IPS-18c (cell line): ENCODE data around the gene CORO2B.

Source experiments
- H3K4me3 ChIP-seq: 2 replicates; pipeline ENCODE4 v1.7.0; 2013; ENCODE audit warnings: low read depth, mild to moderate bottlenecking, low read length, moderate library complexity; ENCODE audit not compliant: insufficient read depth
- H3K9me3 ChIP-seq: one replicate; pipeline ENCODE4 v1.6.1; 2013; ENCODE audit warnings: mild to moderate bottlenecking, low read length, moderate library complexity; ENCODE audit not compliant: control insufficient read depth, insufficient read depth

Gene CORO2B, protein sequence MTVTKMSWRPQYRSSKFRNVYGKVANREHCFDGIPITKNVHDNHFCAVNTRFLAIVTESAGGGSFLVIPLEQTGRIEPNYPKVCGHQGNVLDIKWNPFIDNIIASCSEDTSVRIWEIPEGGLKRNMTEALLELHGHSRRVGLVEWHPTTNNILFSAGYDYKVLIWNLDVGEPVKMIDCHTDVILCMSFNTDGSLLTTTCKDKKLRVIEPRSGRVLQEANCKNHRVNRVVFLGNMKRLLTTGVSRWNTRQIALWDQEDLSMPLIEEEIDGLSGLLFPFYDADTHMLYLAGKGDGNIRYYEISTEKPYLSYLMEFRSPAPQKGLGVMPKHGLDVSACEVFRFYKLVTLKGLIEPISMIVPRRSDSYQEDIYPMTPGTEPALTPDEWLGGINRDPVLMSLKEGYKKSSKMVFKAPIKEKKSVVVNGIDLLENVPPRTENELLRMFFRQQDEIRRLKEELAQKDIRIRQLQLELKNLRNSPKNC

DNA sequence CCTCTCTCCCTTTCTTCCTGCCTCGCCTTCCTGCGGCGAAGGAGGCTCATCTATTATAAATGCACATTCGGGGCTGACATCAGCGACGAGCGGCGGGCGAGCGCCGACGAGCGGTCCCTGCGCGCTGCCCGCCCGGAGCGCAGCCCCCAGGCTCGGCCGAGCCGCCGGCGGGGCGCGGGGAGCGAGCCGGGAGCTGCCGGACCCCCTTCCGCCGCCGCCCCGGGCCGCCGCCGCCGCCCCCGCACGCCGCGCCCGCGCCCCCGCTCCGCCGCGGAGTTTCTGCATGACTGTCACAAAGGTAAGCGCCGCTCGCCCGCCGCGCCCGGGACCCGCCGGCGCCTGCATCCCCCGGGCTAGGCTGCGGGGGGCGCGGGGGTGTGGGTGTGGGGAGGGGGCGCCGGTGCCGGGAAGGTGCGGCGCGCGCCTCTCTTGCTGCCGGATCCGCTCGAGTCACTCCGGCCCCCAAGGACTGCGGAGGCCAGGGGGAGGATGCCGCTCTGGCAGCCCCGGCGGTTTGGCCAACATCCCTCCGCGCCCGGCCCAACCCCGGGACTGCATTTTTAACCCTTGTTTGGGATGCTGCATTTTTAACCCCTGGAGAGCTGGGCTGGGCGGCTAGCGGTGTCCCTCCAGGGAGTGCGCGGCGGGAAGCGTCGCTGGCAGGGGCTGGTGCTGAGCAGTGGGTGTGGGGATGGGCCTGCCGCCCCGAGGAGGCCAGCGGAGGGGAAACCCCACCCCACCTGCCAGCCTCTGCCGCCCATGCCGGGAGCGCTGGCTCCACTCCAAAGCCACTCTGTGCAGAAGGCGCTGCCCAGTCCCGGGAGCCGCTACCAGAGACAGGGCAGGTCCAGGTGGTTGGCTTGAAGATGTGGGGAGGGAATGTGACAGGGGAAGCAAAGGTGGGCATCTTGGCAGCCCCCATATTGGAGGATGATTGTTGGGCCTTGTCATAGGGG, at the start of gene CORO2B:
Gene CORO2B, plus strand, starts transcription at position 14 of the 956 bp plus-strand sequence. Its CDS starts 270 bp downstream, at position 284.
- Histone ChIP-seq H3K9me3 (peaks cover 3% of the 10 kb centered on the region), H3K4me3 (peak within 1 kb of the TSS; percentile 70)

DNA sequence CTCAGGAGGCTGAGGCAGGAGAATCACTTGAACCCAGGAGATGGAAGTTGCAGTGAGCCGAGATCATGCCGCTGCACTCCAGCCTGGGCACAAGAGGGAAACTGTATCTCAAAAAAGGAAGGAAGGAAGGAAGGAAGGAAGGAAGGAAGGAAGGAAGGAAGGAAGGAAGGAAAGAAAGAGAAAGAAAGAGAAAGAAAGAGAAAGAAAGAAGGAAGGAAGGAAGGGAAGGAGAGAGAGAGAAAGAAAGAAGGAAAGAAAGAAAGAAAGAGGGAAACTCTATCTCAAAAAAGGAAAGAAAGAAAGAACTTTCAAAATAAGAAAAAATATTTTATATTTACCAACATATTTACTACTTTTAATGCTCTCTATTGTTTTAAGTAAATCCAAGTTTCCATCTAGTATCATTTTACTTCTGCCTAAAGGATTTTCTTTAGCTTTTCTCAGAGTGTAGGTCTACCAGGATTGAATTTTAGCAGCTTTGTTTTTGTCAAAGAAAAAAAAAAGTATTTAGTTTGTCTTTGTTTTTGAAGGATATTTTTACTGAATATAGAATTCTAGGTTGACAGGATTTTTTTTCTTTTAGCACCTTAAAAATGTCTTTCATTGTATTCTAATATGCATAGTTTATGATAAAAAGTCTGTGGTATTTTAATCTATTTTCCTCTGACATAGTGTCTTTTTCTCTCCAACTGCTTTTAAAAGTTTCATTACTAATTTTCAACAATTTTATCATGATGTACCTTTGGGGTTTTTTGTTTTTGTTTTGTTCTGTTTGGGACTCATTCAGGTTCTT, 47.2 kb upstream of the CORO2B start:
- Histone ChIP-seq H3K4me3 (no peak overlapping the region), H3K9me3 (no peaks in the 10 kb centered on the region)

DNA sequence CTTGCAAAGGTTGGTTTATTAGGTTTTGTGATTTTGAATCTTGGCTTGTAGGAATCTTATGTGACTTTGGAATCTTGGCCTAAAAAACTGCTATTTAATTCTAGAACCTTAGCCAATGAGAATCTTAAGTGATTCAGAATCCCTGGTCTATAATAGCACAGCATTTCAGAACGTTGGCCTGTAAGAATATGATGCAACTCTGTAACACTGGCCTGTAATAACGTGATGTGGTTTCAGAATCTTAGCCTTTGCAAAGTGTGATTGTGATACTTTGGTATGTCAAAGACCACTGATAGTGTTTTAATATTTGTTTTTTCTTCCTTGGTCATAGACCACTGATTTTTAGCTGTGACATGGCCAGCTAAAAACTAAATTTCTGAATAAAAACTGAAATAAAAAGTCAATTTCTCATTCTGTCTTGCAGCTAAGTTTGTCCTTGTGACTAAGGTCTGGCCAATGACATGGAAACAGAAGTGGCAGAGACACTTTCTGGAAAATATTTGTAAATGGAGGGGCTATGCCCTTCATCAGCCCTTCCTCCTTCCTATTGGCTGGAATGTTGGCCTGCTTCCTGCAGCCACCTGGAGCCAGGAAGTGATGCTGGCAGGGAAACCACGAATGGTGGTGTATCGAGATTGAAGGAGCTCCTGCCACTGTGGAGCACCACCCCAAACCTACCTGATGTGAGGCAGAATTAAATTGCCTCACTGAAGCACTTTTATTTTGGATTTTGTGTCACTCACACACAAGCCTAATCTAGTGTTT, 42.3 kb upstream of the CORO2B start:
- Histone ChIP-seq H3K4me3 (no peak overlapping the region), H3K9me3 (peaks cover 2% of the 10 kb centered on the region)

DNA sequence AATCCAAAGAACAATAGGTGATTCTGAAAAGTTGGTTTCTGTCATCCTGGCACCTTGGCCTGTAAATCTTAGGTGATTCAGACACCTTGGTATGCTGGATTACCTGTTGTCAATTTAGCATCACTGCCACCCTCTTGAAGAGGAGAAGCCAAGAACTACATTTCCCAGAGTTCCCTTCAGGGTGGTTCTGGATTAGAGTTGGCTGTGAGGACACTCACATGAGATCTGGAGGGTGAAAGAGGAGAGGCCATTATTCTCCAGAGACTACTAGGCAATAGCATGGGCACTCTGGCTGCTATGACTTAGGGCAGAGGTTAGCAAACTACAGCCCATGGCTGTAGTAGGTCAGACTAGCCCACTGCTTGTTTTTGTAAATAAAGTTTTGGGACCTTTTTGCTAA, 41.7 kb upstream of the CORO2B start:
- Histone ChIP-seq H3K9me3 (peaks cover 2% of the 10 kb centered on the region), H3K4me3 (no peak overlapping the region)

DNA sequence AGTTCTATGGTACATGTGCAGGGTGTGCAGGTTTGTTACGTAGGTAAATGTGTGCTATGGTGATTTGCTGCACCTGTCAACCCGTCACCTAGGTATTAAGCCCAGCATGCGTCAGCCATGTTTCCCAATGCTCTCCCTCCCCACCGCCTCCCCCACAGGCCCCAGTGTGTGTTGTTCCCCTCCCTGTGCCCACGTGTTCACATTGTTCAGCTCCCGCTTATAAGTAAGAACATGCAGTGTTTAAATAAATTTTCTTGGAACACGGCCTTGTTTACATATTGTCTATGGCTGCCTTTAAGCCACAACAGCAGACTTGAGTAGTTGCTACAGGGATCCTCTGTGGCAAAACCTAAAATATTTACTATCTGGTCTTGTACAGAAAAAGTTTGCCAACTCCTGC, 41.3 kb upstream of the CORO2B start:
- Histone ChIP-seq H3K9me3 (peaks cover 2% of the 10 kb centered on the region), H3K4me3 (no peak overlapping the region)

DNA sequence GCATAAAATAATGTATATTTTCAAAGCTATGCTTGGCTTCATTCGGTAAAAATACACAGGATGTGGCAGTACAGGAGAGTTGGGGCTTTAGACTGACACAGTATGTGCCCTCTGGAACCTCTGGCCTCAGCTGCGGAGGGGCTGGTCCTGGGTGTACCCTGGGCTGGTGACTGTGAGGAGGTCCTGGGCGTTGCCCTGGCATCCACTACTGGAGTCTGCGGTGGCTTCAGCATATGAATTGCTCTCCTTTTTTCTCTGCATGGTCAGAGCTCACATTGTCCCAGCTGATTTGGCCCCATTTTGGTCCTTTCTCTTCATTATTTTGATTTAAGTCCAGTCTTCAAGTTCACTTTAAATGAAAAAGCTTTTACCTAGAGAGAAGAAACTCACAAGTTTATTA, 40.5 kb upstream of the CORO2B start:
- peaks cover 2% of the 10 kb centered on the region for H3K9me3 ChIP-seq
- H3K4me3 ChIP-seq: no peak overlapping the region

DNA sequence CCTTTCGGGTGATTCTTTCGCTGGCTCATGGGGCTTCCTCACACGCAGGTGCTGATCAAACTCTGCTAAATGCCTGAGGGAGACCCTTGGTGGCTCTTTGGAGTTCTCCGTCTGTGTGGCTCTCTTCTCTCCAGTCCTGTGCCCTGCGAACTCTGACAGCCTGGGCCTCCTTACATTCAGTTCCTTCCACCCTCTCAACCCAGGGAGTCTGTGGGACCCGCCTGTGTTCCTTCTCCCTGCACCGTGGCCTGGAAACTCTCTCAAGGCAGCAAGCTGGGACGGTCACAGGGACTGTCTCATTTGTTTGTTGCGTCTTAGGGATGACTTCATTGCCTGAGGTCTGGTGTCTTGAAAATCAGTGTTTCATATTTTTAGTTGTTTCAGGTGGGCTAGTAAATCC, 37.0 kb upstream of the CORO2B start:
- peaks cover 2% of the 10 kb centered on the region for H3K9me3 ChIP-seq
- no peak overlapping the region for H3K4me3 ChIP-seq

DNA sequence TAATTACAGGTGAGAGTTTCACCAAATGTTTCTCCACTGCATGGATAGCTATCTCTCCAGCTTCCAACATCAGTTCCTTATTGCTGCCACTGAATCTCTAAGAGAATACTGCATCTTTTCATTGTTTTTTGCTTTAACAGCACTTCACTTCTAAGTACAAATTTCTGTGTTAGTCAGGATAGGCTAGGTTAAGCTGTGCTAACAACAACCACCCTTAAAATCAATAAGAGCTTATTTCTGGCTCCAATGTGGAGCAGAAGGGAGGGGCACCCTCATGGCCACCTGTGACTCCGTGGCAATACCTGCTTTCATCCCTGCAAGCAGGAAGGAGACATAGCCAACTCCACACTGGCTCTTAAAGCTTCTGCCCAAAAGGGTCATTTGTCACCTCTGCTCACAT, 36.4 kb upstream of the CORO2B start:
- H3K9me3 ChIP-seq: peaks cover 2% of the 10 kb centered on the region

DNA sequence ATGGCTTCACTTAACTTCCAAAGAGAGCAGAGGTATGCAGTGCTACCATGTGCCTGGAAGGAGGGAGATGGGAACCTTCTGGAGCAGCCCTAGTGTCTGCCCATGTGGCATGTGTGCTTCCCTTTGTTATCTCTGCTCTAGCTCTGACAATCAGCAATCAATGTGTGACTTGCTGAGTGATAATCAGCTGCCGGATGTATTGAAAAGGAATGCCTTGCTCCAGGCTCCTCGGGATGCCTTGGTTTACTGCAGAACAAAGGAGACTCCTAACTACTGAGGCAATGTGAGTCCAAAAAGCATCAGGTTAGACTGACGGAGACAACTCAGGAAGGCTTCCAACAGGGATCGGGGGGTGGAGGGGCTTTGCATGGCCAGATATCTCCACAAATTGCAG, 36.0 kb upstream of the CORO2B start:
- Histone ChIP-seq H3K9me3 (peaks cover 2% of the 10 kb centered on the region), H3K4me3 (no peak overlapping the region)

More for the DNA sequence above, 36.4 kb upstream of the CORO2B start:
- H3K4me3 ChIP-seq: no peak overlapping the region

DNA sequence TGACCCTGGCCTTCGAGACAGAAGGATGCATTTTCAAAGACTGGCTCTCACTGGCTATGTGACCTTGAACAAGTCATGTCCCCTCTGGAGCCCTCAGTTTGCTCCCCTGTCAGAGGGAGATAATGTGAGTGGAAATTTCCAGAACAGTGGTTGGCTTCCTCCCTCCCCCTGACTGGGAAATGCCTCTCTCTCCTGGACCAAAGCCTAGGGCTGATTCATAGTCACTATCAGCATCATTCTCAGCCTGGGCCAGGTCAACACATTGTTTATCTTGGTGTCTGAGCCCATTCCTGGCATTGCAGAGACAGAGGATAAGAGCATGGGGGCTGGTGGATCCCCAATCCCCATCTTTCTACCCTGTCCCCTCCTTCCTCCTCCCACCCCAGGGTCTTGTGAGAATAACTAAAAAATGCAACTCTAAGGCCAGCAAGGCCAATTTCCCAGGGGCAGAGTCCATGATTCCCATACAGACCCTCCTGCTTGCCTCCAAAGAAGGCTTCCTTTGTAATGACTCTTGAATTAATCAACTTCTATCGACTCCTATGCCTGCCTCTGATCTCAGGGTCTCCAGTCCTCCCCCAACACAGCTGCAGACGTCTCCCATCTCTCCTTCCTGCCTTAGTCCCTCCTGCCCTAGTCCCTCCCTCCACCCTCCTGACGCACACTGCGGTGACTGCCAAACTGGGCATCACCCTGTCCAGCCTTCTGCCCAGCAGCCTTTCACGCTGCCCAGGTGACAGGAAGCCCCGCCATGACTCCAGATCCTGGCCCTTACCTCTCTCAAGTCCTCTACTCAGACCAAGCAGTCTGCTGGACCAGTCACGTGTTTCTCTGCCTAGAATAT, 35.4 kb upstream of the CORO2B start:
- no peak overlapping the region for H3K4me3 ChIP-seq
- peaks cover 2% of the 10 kb centered on the region for H3K9me3 ChIP-seq

DNA sequence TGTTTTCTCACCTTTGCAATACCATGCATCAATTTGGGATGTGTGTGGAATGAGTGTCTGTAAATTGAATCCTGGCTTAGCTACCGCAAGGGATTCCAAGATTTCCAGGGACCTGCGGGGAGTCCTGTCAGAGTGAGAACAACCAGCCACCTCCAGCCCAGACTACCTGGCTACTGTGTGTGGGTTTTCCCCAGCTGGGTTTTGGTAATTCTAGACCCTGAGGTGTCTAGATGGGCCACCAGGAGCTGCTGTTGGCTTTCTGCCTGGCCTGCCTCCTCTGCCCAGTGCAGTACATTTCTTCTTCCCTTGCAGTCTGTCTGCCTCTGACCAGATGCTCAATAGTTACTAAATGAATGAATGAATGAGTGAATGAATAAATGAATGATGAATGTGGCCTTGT, 32.5 kb upstream of the CORO2B start:
- H3K4me3 ChIP-seq: no peak overlapping the region
- H3K9me3 ChIP-seq: no peaks in the 10 kb centered on the region

DNA sequence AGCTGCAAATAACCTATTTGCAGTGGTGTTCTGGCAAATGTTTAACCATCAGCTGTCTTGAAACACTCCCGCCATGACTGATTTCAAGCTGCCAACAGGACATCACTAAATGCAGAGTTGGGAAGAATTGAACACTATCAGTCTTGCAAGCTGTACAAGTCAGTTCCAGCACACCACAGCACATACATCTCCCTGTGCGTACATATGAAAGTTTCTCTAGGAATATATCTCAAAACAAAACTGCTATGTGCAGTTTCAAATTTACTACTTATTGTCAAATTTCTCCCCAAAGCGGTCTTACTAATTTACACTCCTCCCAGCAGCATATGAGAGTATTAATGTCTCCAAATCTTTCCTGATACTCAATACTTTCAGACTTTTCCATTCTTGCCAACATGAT, 30.4 kb upstream of the CORO2B start:
- Histone ChIP-seq H3K4me3 (no peak overlapping the region), H3K9me3 (no peaks in the 10 kb centered on the region)

DNA sequence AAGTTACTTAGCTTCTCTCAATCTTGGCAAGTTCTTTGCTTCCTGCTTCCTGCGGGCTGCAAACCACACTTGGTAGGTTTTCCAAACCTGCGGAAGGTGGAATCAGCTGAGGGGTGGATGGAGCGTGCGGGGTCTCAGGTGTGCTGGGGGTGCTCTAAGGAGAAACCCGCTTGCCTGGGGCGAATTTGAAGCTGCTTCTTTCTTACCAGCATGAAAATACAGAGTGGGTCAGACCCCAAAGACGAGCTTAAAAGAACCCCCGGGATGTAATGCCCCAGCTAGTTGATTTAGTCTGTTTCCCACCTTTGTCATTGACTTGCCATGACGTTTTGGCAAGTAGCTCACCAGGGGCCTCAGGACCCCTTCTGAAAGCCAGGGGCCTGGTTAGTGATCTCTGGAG, 28.8 kb upstream of the CORO2B start:
- Histone ChIP-seq H3K4me3 (no peak overlapping the region), H3K9me3 (no peaks in the 10 kb centered on the region)

DNA sequence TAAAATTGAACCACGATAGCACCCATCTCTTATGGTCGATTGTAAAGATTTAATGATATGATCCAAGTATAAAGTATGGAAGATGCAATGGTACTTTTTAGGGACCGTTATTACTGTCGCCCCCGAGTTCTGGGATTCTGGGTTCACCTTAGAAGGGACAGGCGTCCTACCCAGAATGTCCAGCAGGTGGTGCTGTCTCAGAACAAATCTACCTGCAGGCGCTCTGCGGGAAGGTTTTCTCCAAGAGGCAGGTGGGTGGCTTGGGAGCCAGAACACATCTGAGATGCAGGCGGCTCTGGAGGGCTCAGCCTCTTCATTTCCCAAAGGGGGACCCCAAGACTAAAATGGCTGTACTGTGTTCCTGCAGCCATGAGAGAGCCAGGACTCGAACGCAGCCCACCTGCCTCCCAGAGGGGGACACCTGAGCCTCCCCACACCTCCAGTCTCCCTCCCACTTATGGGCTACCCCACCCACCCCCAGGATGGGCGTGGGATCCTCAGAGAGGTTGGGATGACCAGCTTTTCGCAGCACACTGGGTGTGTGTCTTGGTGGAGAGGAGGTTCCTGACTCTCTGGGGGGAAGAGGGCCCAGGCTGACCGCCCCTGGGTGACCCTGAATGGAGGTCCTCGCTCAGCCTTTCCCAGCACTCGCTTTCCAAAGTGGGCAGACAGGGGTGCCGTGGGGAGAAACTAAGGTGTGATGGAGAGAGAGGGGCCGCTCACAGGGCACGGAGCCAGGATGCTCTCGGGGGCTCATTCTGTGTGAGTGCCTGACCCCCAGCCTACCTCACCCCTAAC, 28.1 kb upstream of the CORO2B start:
- H3K4me3 ChIP-seq: no peak overlapping the region
- no peaks in the 10 kb centered on the region for H3K9me3 ChIP-seq

DNA sequence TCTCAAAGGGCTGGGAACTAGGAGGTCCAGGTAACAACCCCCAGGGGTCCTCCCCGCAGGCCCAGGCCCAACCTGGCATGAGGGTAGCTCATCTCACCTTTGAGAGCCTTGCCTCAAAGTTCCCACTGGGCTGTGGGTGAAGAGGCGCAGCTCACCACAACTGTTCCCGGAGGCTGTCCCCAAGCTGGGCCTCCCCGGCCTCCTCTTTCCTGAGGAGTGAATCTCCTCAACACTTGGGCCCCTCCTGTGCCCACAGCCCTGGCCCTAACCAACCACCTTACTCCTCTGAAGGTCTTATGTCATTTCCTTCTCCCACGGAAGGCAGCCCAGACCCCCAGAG, 27.5 kb upstream of the CORO2B start:
- H3K4me3 ChIP-seq: no peak overlapping the region
- no peaks in the 10 kb centered on the region for H3K9me3 ChIP-seq
